SK-N-SH (cell line): ENCODE results near the gene PKNOX1. TPM values are rescaled to one million over a fixed set of nuclear protein-coding genes. Genes with fewer than 3 reads are reported as not detected.

ENCODE experiments used
- CTCF ChIA-PET: fragments of 300-600, 350-600 bp; formaldehyde crosslinking; extraction: SDS; loops from one replicate; lab custom pipeline; 2021; lab: Yijun Ruan, JAX
- POLR2A ChIA-PET: fragments of 350-600 bp; sonication (Branson Sonifier 250); formaldehyde crosslinking; extraction: SDS; loops from one replicate; lab custom pipeline; 2020; ENCODE audit warnings: antibody characterized with exemption, inconsistent platforms; lab: Yijun Ruan, JAX
- DNase-seq: peaks from one replicate; pipeline ENCODE4 v3.0.0; 2012
- H2AFZ ChIP-seq: fragments of 200-600 bp; sonication (generic); 2 replicates; pipeline ENCODE4 v1.8.1; 2016; ENCODE audit warnings: antibody characterized with exemption, mild to moderate bottlenecking, low read depth
- H3F3A ChIP-seq: fragments of 200-600 bp; sonication (generic); replicated peaks from 2 replicates; pipeline ENCODE3; 2016; ENCODE audit warnings: antibody characterized with exemption, mild to moderate bottlenecking; ENCODE audit not compliant: insufficient read depth
- H3K27ac ChIP-seq, 2 experiments: fragments of 200-500 bp in 1 of 2; fragments of 200-600 bp in 1 of 2; sonication (Bioruptor generic) in 1 of 2; sonication (generic), shearing (Covaris generic) in 1 of 2; 2 replicates each; pipeline versions ENCODE4 v1.5.1 to v1.6.1; 2014 to 2016; ENCODE audit warnings: low read depth in 2 of 2, inconsistent platforms in 1 of 2, low read length in 1 of 2, mild to moderate bottlenecking in 1 of 2, mixed read lengths in 1 of 2
- H3K27me3 ChIP-seq: fragments of 200-600 bp; sonication (generic), shearing (Covaris generic); 2 replicates; pipeline ENCODE4 v1.6.1; 2016; ENCODE audit warnings: mixed run types; ENCODE audit not compliant: insufficient read depth
- H3K36me3 ChIP-seq, 2 experiments: fragments of 200-500 bp in 1 of 2; fragments of 200-600 bp in 1 of 2; sonication (Bioruptor generic) in 1 of 2; sonication (generic) in 1 of 2; replicated peaks in 1 of 2; 2 replicates each; pipeline versions ENCODE3 to v1.5.1; 2014 to 2016; ENCODE audit warnings: low read length in 1 of 2, mild to moderate bottlenecking in 1 of 2; ENCODE audit not compliant: insufficient read depth in 2 of 2, control insufficient read depth in 1 of 2
- H3K4me1 ChIP-seq, 2 experiments: fragments of 200-500 bp in 1 of 2; fragments of 200-600 bp in 1 of 2; sonication (Bioruptor generic) in 1 of 2; sonication (generic), shearing (Covaris generic) in 1 of 2; 2 replicates each; pipeline versions ENCODE4 v1.5.1 to v1.6.1; 2014 to 2016; ENCODE audit warnings: low read depth in 1 of 2, low read length in 1 of 2, mixed run types in 1 of 2; ENCODE audit not compliant: insufficient read depth in 2 of 2, control insufficient read depth in 1 of 2
- H3K4me2 ChIP-seq: fragments of 200-600 bp; sonication (generic), shearing (Covaris generic); 2 replicates; pipeline ENCODE4 v1.6.1; 2017; ENCODE audit warnings: mixed run types
- H3K4me3 ChIP-seq, 2 experiments: fragments of 200-500 bp in 1 of 2; fragments of 200-600 bp in 1 of 2; sonication (Bioruptor generic) in 1 of 2; sonication (generic), shearing (Covaris generic) in 1 of 2; 2 replicates each; pipeline versions ENCODE4 v1.5.1 to v1.8.1; 2014 to 2016; ENCODE audit warnings: low read depth in 2 of 2, inconsistent platforms in 1 of 2, low read length in 1 of 2, mild to moderate bottlenecking in 1 of 2, mixed read lengths in 1 of 2, moderate library complexity in 1 of 2
- H3K79me2 ChIP-seq: fragments of 200-600 bp; sonication (generic); 2 replicates; pipeline ENCODE4 v1.8.1; 2017; ENCODE audit warnings: mild to moderate bottlenecking; ENCODE audit not compliant: insufficient read depth
- H3K9ac ChIP-seq: fragments of 200-600 bp; sonication (generic); 2 replicates; pipeline ENCODE4 v1.6.1; 2017; ENCODE audit warnings: mixed run types
- H3K9me2 ChIP-seq: fragments of 200-600 bp; sonication (generic); 2 replicates; pipeline ENCODE4 v1.6.1; 2017; ENCODE audit warnings: mixed run types
- H3K9me3 ChIP-seq: fragments of 200-600 bp; sonication (generic); 2 replicates; pipeline ENCODE4 v1.6.1; 2017; ENCODE audit warnings: mixed run types, mild to moderate bottlenecking, moderate library complexity
- H4K20me1 ChIP-seq: fragments of 200-600 bp; sonication (generic); 2 replicates; pipeline ENCODE4 v1.6.1; 2017; ENCODE audit warnings: mild to moderate bottlenecking, mixed run types; ENCODE audit not compliant: insufficient read depth
- CHD2 ChIP-seq: fragments of 150-350 bp; IDR thresholded peaks from 2 replicates; pipeline ENCODE4 v1.6.1; 2018; ENCODE audit warnings: low read length; ENCODE audit not compliant: partially characterized antibody
- CTCF ChIP-seq: fragments of 200-600 bp; sonication (generic); IDR thresholded peaks from 2 replicates; pipeline ENCODE4 v1.6.1; 2017; ENCODE audit warnings: antibody characterized with exemption, mild to moderate bottlenecking, moderate library complexity
- ELF1 ChIP-seq: IDR thresholded peaks from 2 replicates; pipeline ENCODE4 v1.4.0; 2012
- EZH2phosphoT487 ChIP-seq: fragments of 200-600 bp; sonication (generic); IDR thresholded peaks from 2 replicates; pipeline ENCODE4 v1.6.1; 2017; ENCODE audit warnings: low read depth, mixed run types, mild to moderate bottlenecking, antibody characterized with exemption, moderate library complexity, borderline replicate concordance
- FOXJ3 ChIP-seq: sonication (generic); formaldehyde crosslinking; IDR thresholded peaks from 2 replicates; pipeline ENCODE4 v1.5.1; 2020; ENCODE audit warnings: mild to moderate bottlenecking, missing genetic modification reagents
- FOXM1 ChIP-seq: IDR thresholded peaks from 2 replicates; pipeline ENCODE4 v1.4.0; 2012; ENCODE audit warnings: low read depth, mild to moderate bottlenecking
- GABPA ChIP-seq: IDR thresholded peaks from 2 replicates; pipeline ENCODE4 v1.4.0; 2012; ENCODE audit warnings: low read depth, mild to moderate bottlenecking
- GATA2 ChIP-seq: sonication (generic); formaldehyde crosslinking; IDR thresholded peaks from 2 replicates; pipeline ENCODE4 v1.5.0; 2020; ENCODE audit warnings: mild to moderate bottlenecking, missing genetic modification reagents
- JUND ChIP-seq: IDR thresholded peaks from 2 replicates; pipeline ENCODE4 v1.4.0; 2012
- MEF2A ChIP-seq: IDR thresholded peaks from 2 replicates; pipeline ENCODE4 v1.4.0; 2012; ENCODE audit warnings: low read depth, borderline replicate concordance
- MXI1 ChIP-seq: IDR thresholded peaks from 2 replicates; pipeline ENCODE4 v1.6.1; 2012; ENCODE audit warnings: mild to moderate bottlenecking, low read depth, low read length, improper control_type of control experiment
- RCOR1 ChIP-seq: fragments of 150-350 bp; IDR thresholded peaks from 2 replicates; pipeline ENCODE4 v1.6.1; 2017; ENCODE audit warnings: antibody characterized with exemption, low read length
- RFX5 ChIP-seq: IDR thresholded peaks from 2 replicates; pipeline ENCODE4 v1.6.1; 2012; ENCODE audit warnings: mild to moderate bottlenecking, improper control_type of control experiment, low read length
- SMC3 ChIP-seq: IDR thresholded peaks from 2 replicates; pipeline ENCODE4 v1.6.1; 2012; ENCODE audit warnings: low read depth, low read length, improper control_type of control experiment
- TAF1 ChIP-seq: IDR thresholded peaks from 2 replicates; pipeline ENCODE4 v1.6.1; 2012; ENCODE audit warnings: low read depth, mild to moderate bottlenecking, low read length, moderate library complexity, borderline replicate concordance
- TEAD4 ChIP-seq: IDR thresholded peaks from 2 replicates; pipeline ENCODE4 v1.4.0; 2012; ENCODE audit warnings: mild to moderate bottlenecking, borderline replicate concordance; ENCODE audit not compliant: insufficient read depth
- YY1 ChIP-seq: IDR thresholded peaks from 2 replicates; pipeline ENCODE4 v1.4.0; 2012; ENCODE audit warnings: low read depth, mild to moderate bottlenecking
- WGBS: methylation state at CpG from one replicate; pipeline ENCODE4 v1.1.6; 2017; ENCODE audit warnings: low lambda C conversion rate; 5-methylcytosine and 5-hydroxymethylcytosine counted together
- polyA plus RNA-seq, 3 experiments: library from polyadenylated mRNA; depleted of rRNA; stranded (reverse); fragments of >200 nt; gene quantifications; 2 replicates each; pipeline ENCODE4 v1.2.3, GENCODE V29; 2012
- TF ChIP-seq, protein P1 (sequence below): IDR thresholded peaks from 2 replicates; pipeline ENCODE4 v1.4.0; 2012; ENCODE audit warnings: low read depth
- TF ChIP-seq, protein P2 (sequence below): IDR thresholded peaks from 2 replicates; pipeline ENCODE4; 2012

PKNOX1 gene
- polyA plus RNA-seq, 1 of the 3 experiments (the other 2 are of a cell fraction), result 21.7 TPM

DNA sequence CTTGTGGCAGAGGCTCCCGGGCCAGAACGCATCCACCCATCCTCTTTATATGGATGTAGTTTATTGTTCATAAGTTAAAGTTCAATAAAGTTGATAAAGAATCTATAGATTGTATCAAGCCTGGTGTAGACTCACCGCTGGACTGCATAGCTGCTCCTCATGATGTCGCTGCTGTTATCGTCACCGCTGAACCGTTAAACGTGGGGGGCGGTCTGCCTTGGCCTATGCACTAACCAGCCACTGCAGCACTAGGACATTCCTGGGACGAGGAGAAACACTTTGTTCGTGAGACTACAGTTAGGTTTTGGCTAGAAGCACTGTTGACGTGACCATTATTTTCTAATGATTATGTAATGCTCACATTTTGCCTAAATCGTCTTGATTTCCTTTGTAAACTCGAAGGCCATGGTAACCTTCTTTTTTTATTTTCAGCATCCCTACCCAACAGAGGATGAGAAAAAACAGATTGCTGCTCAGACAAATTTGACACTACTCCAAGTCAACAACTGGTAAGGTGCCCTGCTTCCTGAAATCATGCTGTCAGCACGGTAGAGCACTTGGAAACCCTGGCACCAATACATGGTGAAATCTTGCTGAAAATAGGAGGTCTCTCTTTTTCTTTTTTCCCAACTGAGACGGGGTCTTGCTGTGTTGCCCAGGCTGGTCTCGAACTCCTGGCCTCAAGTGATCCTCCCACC is 50.2 kb downstream of the PKNOX1 start:
- DNase-seq, result no peak
- H3K9ac ChIP-seq, result no peak overlapping the region
- H3K4me3 ChIP-seq, result no peak overlapping the region
- ChIA-PET CTCF (no interaction called here), POLR2A (no interaction called here)
- no peaks in the 10 kb centered on the region; a peak in 1 of 4 replicates for H3K4me1 ChIP-seq
- no peaks in the 10 kb centered on the region for H4K20me1 ChIP-seq
- H3K27me3 ChIP-seq, result no peaks in the 10 kb centered on the region
- H2AFZ ChIP-seq, result no peak overlapping the region
- H3K79me2 ChIP-seq, result no peaks in the 10 kb centered on the region
- H3F3A ChIP-seq, result no peaks in the 10 kb centered on the region
- 95% methylated on average over 17 of the region's 17 CpGs for WGBS
- TF ChIP-seq TAF1, result no peak
- TF ChIP-seq GABPA, result no peak
- TF ChIP-seq CTCF, result no peak
- TF ChIP-seq, protein P1, sequence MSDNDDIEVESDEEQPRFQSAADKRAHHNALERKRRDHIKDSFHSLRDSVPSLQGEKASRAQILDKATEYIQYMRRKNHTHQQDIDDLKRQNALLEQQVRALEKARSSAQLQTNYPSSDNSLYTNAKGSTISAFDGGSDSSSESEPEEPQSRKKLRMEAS, result no peak
- no peak for TF ChIP-seq CHD2
- TF ChIP-seq, protein P2, sequence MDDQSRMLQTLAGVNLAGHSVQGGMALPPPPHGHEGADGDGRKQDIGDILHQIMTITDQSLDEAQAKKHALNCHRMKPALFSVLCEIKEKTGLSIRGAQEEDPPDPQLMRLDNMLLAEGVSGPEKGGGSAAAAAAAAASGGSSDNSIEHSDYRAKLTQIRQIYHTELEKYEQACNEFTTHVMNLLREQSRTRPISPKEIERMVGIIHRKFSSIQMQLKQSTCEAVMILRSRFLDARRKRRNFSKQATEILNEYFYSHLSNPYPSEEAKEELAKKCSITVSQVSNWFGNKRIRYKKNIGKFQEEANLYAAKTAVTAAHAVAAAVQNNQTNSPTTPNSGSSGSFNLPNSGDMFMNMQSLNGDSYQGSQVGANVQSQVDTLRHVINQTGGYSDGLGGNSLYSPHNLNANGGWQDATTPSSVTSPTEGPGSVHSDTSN, result no peak
- no peak for TF ChIP-seq MXI1
- TF ChIP-seq GATA2 (CRISPR knock-in tag), result no peak
- no peak for TF ChIP-seq EZH2phosphoT487
- no peak for TF ChIP-seq YY1
- no peak for TF ChIP-seq ELF1
- TF ChIP-seq TEAD4, result no peak
- no peak for TF ChIP-seq MEF2A
- no peak for TF ChIP-seq RFX5
- TF ChIP-seq RCOR1, result no peak
- TF ChIP-seq FOXJ3 (CRISPR knock-in tag), result no peak
- TF ChIP-seq JUND, result no peak
- no peak for TF ChIP-seq FOXM1
- TF ChIP-seq SMC3, result no peak
- peaks cover 5 to 8% of the 10 kb centered on the region in 2 experiments for H3K36me3 ChIP-seq
- no peak overlapping the region for H3K27ac ChIP-seq
- H3K9me2 ChIP-seq, result no peaks in the 10 kb centered on the region
- no peak overlapping the region for H3K4me2 ChIP-seq
- H3K9me3 ChIP-seq, result no peaks in the 10 kb centered on the region
